IMR-90 (cell line): ENCODE data around the gene RUNX2. TPM values are rescaled to one million over a fixed set of nuclear protein-coding genes. Genes with fewer than 3 reads are reported as not detected.

Source experiments
- ATAC-seq: fragments of 200-7000 bp; cut with Tn5 transposase; 2 replicates; pipeline ENCODE4 v1.9.1; 2020; ENCODE audit warnings: low read depth, mild to moderate bottlenecking, moderate library complexity
- BruUV-seq: library from RNA; stranded (reverse); fragments of 400-500 nt; replicated peaks from 2 replicates; lab custom pipeline; 2021; lab: Mats Ljungman, UMichigan
- CTCF ChIA-PET: fragments of 300-600 bp; formaldehyde crosslinking; extraction: SDS; loops from one replicate; lab custom pipeline; 2021; ENCODE audit warnings: antibody characterized with exemption; lab: Yijun Ruan, JAX
- POLR2A ChIA-PET: fragments of 300-600 bp; sonication (Branson Sonifier 250); formaldehyde crosslinking; loops from one replicate; lab custom pipeline; 2022; ENCODE audit warnings: antibody characterized with exemption; ENCODE audit not compliant: unreplicated experiment; lab: Charles Lee
- DNase-seq: peaks from one replicate; pipeline ENCODE4 v3.0.0; 2013
- H2AFZ ChIP-seq: replicated peaks from 2 replicates; pipeline ENCODE3; 2013; ENCODE audit warnings: low read length, mild to moderate bottlenecking; ENCODE audit not compliant: poor library complexity
- H2AK5ac ChIP-seq: 2 replicates; pipeline ENCODE4 v1.6.1; 2013; ENCODE audit warnings: low read depth, low read length, inconsistent platforms
- H2AK9ac ChIP-seq: replicated peaks from 2 replicates; pipeline ENCODE3; 2013; ENCODE audit warnings: mild to moderate bottlenecking, low read depth, low read length, moderate library complexity; ENCODE audit not compliant: poor library complexity
- H2BK120ac ChIP-seq: 2 replicates; pipeline ENCODE4 v1.6.1; 2013; ENCODE audit warnings: low read depth, low read length, inconsistent platforms
- H2BK15ac ChIP-seq: 3 replicates; pipeline ENCODE4 v1.6.1; 2013; ENCODE audit warnings: low read depth, low read length, inconsistent platforms
- H2BK20ac ChIP-seq: 2 replicates; pipeline ENCODE4 v1.6.1; 2013; ENCODE audit warnings: low read depth, mild to moderate bottlenecking, inconsistent platforms, low read length, moderate library complexity
- H2BK5ac ChIP-seq: 2 replicates; pipeline ENCODE4 v1.6.1; 2013; ENCODE audit warnings: mild to moderate bottlenecking, low read depth, low read length, inconsistent platforms; ENCODE audit not compliant: poor library complexity, severe bottlenecking
- H3K14ac ChIP-seq: replicated peaks from 2 replicates; pipeline ENCODE4 v1.6.1; 2013; ENCODE audit warnings: low read depth, low read length, inconsistent platforms
- H3K18ac ChIP-seq: 2 replicates; pipeline ENCODE4 v1.6.1; 2013; ENCODE audit warnings: low read depth, low read length, control low read depth
- H3K23ac ChIP-seq: 2 replicates; pipeline ENCODE4 v1.6.1; 2013; ENCODE audit warnings: low read depth, low read length, inconsistent platforms
- H3K27ac ChIP-seq: 2 replicates; pipeline ENCODE4 v1.5.1; 2013; ENCODE audit warnings: mild to moderate bottlenecking, control low read depth, low read length; ENCODE audit not compliant: insufficient read depth
- H3K27me3 ChIP-seq: 2 replicates; pipeline ENCODE4 v1.6.1; 2013; ENCODE audit warnings: low read length; ENCODE audit not compliant: control insufficient read depth, insufficient read depth
- H3K36me3 ChIP-seq: 2 replicates; pipeline ENCODE4 v1.6.1; 2013; ENCODE audit warnings: low read length, mixed read lengths; ENCODE audit not compliant: control insufficient read depth, insufficient read depth
- H3K4ac ChIP-seq: 2 replicates; pipeline ENCODE4 v1.6.1; 2013; ENCODE audit warnings: low read depth, low read length, inconsistent platforms
- H3K4me1 ChIP-seq: 2 replicates; pipeline ENCODE4 v1.6.1; 2013; ENCODE audit warnings: low read length, mixed read lengths; ENCODE audit not compliant: control insufficient read depth, insufficient read depth
- H3K4me2 ChIP-seq: 2 replicates; pipeline ENCODE4 v1.6.1; 2013; ENCODE audit warnings: low read depth, mild to moderate bottlenecking, control low read depth, low read length, moderate library complexity
- H3K4me3 ChIP-seq: 2 replicates; pipeline ENCODE4 v1.5.1; 2013; ENCODE audit warnings: low read depth, mild to moderate bottlenecking, control low read depth, low read length, moderate library complexity; ENCODE audit not compliant: insufficient read depth
- H3K56ac ChIP-seq: 2 replicates; pipeline ENCODE4 v1.6.1; 2013; ENCODE audit warnings: low read length, inconsistent platforms; ENCODE audit not compliant: insufficient read depth; ENCODE audit errors: extremely low read depth
- H3K79me1 ChIP-seq, 2 experiments: 2 replicates each; pipeline ENCODE4 v1.6.1; 2013; ENCODE audit warnings: low read length in 2 of 2, inconsistent platforms in 1 of 2, low read depth in 1 of 2
- H3K9ac ChIP-seq: 2 replicates; pipeline ENCODE4 v1.6.1; 2013; ENCODE audit warnings: low read depth, low read length, control low read depth
- H3K9me1 ChIP-seq: 2 replicates; pipeline ENCODE4 v1.6.1; 2013; ENCODE audit warnings: low read length, inconsistent platforms; ENCODE audit not compliant: insufficient read depth
- H3K9me3 ChIP-seq: 2 replicates; pipeline ENCODE4 v1.6.1; 2013; ENCODE audit warnings: low read length; ENCODE audit not compliant: control insufficient read depth, insufficient read depth
- H4K20me1 ChIP-seq: 2 replicates; pipeline ENCODE4 v1.6.1; 2013; ENCODE audit warnings: low read length, inconsistent platforms; ENCODE audit not compliant: insufficient read depth
- H4K5ac ChIP-seq: 2 replicates; pipeline ENCODE4 v1.6.1; 2013; ENCODE audit warnings: mild to moderate bottlenecking, low read depth, low read length, control low read depth
- H4K8ac ChIP-seq, 2 experiments: 2 replicates each; pipeline ENCODE4 v1.6.1; 2013; ENCODE audit warnings: low read depth in 2 of 2, low read length in 2 of 2, control low read depth in 1 of 2, inconsistent platforms in 1 of 2
- H4K91ac ChIP-seq: 2 replicates; pipeline ENCODE4 v1.6.1; 2013; ENCODE audit warnings: low read depth, low read length, inconsistent platforms; ENCODE audit not compliant: insufficient read depth
- ELK1 ChIP-seq: fragments of 150-350 bp; IDR thresholded peaks from 2 replicates; pipeline ENCODE4 v1.6.1; 2016; ENCODE audit warnings: low read depth, mild to moderate bottlenecking, low read length, moderate library complexity, borderline replicate concordance
- WGBS, 2 experiments: methylation state at CpG; one replicate each; pipeline versions ENCODE4 v1.1.5 to v1.1.7; 2013; ENCODE audit warnings: missing lambda C conversion rate in 2 of 2; ENCODE audit not compliant: insufficient read length in 1 of 2; ENCODE audit errors: extremely low coverage in 2 of 2; 5-methylcytosine and 5-hydroxymethylcytosine counted together
- dilution Hi-C: fragments of 300-500 bp; cut with HindIII; formaldehyde crosslinking; loops from one replicate; pipeline ENCODE4 v1.14.3; 2018; ENCODE audit warnings: low sequenced_read_pairs; ENCODE audit not compliant: unreplicated experiment
- in situ Hi-C: fragments of 300-500 bp; cut with MboI; formaldehyde crosslinking; loops from 3 replicates; pipeline ENCODE4 v1.14.3; 2019; ENCODE audit warnings: low sequenced_read_pairs, inconsistent platforms, mixed read lengths
- intact Hi-C: fragments of 100-400 bp; cut with micrococcal nuclease; formaldehyde crosslinking; loops from 2 replicates; pipeline ENCODE4 v1.10.0; 2022
- polyA plus RNA-seq, 3 experiments: library from polyadenylated mRNA; depleted of rRNA; stranded (reverse); fragments of >200 nt; gene quantifications; 2 replicates each; pipeline ENCODE4 v1.2.3, GENCODE V29; 2012; ENCODE audit warnings: low replicate concordance in 1 of 3
- total RNA-seq: library from RNA; depleted of rRNA; stranded (reverse); fragments of >200 nt; gene quantifications from 2 replicates; pipeline ENCODE4 v1.2.3, GENCODE V29; 2012
- TF ChIP-seq, protein P1 (sequence below): conservative IDR thresholded peaks from 2 replicates; pipeline ENCODE4 v1.5.1; 2012; ENCODE audit warnings: mild to moderate bottlenecking, low read depth, low read length, improper control_type of control experiment

The RUNX2 gene
- total and polyA plus RNA-seq, 2 of the 4 experiments (the other 2 are of a cell fraction), result 2.3 to 4.7 TPM

DNA sequence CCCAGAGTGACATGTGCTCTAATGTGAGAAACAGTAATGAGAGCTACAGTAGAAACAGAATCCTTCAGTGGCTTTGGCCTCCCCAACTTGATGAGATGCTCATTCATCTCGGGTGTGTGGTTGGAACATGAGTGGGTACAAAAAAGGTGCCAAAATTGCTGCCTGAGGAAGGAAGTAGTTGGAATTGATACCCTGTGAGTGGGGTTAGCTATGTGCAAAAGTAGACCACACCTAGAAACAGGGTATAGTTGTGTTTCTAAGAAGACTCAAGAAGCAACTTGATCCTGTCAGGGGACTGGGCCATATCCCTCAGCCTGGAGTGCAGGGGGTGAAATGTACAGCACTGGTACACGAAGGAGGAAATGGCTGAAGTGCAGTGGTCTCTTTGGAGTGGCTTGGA is 256.0 kb downstream of the RUNX2 start:
- POLR2A ChIA-PET, result no interaction called here
- dilution Hi-C loops (no loop called here), in situ Hi-C loops (no loop called here)

More for the DNA sequence above, 256.0 kb downstream of the RUNX2 start:
- 71% methylated on average over 1 of the region's 2 CpGs; no CpG with 5 or more reads in 1 of the 2 experiments for WGBS, 2 experiments
- DNase-seq, result no peak
- Histone ChIP-seq H3K36me3 (no peaks in the 10 kb centered on the region), H2BK120ac (no peak overlapping the region), H2AK9ac (no peak overlapping the region), H4K20me1 (no peaks in the 10 kb centered on the region), H2BK20ac (no peak overlapping the region), H3K14ac (no peak overlapping the region), H3K23ac (no peak overlapping the region), H2BK5ac (no peak overlapping the region), H3K9me1 (no peaks in the 10 kb centered on the region), H4K5ac (no peak overlapping the region), H3K27ac (no peak overlapping the region), H4K91ac (no peak overlapping the region), H2AFZ (no peak overlapping the region), H3K27me3 (no peaks in the 10 kb centered on the region), H3K56ac (no peak overlapping the region), H3K4me2 (no peak overlapping the region), H3K9ac (no peak overlapping the region), H3K9me3 (no peaks in the 10 kb centered on the region), H3K18ac (no peak overlapping the region), H3K4ac (no peak overlapping the region), H3K79me1 (no peaks in the 10 kb centered on the region), H4K8ac (no peak overlapping the region), H2AK5ac (no peak overlapping the region), H3K4me1 (no peaks in the 10 kb centered on the region), H2BK15ac (no peak overlapping the region), H3K4me3 (no peak overlapping the region)
- no TSS peak for BruUV-seq
- TF ChIP-seq, protein P1, sequence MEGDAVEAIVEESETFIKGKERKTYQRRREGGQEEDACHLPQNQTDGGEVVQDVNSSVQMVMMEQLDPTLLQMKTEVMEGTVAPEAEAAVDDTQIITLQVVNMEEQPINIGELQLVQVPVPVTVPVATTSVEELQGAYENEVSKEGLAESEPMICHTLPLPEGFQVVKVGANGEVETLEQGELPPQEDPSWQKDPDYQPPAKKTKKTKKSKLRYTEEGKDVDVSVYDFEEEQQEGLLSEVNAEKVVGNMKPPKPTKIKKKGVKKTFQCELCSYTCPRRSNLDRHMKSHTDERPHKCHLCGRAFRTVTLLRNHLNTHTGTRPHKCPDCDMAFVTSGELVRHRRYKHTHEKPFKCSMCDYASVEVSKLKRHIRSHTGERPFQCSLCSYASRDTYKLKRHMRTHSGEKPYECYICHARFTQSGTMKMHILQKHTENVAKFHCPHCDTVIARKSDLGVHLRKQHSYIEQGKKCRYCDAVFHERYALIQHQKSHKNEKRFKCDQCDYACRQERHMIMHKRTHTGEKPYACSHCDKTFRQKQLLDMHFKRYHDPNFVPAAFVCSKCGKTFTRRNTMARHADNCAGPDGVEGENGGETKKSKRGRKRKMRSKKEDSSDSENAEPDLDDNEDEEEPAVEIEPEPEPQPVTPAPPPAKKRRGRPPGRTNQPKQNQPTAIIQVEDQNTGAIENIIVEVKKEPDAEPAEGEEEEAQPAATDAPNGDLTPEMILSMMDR, result no peak
- no peak for TF ChIP-seq ELK1
- intact Hi-C loops, result no loop called here
- ATAC-seq, result no peak
- CTCF ChIA-PET, result no interaction called here
